Astrocyte of the spinal cord (primary cell): Measurements from ENCODE around the gene MAML3.

Source experiments
- DNase-seq: peaks from one replicate; pipeline ENCODE4 v3.0.0; 2011; ENCODE audit warnings: low read depth, low spot score
- H3K4me3 ChIP-seq: 2 replicates; pipeline ENCODE4 v1.5.1; 2011; ENCODE audit warnings: low read depth, mild to moderate bottlenecking, low read length, moderate library complexity
- in situ Hi-C: cut with HindIII; loops from 2 replicates; pipeline ENCODE4 v1.10.0; 2017; ENCODE audit warnings: low sequenced_read_pairs
- TF ChIP-seq, protein P1 (sequence below): IDR thresholded peaks from 2 replicates; pipeline ENCODE4 v1.5.1; 2012; ENCODE audit warnings: low read depth, mild to moderate bottlenecking, low read length, inconsistent platforms

MAML3 gene

DNA sequence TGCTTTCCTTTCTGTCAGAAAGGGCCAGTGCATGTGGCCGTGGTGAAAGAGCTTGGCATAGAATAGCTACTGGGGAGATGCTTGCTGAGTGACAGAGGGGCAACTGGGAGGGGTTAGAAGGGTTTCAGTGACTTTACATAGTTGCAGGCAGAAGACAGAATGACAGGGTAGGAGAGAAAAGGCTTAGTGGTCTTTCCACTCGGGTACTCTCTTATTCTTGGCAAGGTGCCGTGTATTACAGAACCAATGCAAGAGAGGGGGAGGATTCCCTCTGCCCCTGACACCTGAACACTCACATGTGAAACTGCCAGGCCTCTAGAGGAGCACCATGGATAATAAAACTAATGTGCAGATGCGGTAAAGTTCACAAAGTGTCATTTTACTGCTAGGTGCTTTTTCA lies 260.2 kb downstream of the MAML3 start:
- TF ChIP-seq, protein P1, sequence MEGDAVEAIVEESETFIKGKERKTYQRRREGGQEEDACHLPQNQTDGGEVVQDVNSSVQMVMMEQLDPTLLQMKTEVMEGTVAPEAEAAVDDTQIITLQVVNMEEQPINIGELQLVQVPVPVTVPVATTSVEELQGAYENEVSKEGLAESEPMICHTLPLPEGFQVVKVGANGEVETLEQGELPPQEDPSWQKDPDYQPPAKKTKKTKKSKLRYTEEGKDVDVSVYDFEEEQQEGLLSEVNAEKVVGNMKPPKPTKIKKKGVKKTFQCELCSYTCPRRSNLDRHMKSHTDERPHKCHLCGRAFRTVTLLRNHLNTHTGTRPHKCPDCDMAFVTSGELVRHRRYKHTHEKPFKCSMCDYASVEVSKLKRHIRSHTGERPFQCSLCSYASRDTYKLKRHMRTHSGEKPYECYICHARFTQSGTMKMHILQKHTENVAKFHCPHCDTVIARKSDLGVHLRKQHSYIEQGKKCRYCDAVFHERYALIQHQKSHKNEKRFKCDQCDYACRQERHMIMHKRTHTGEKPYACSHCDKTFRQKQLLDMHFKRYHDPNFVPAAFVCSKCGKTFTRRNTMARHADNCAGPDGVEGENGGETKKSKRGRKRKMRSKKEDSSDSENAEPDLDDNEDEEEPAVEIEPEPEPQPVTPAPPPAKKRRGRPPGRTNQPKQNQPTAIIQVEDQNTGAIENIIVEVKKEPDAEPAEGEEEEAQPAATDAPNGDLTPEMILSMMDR: no peak
- H3K4me3 ChIP-seq: no peak overlapping the region
- in situ Hi-C loops: no loop called here
- no peak for DNase-seq

DNA sequence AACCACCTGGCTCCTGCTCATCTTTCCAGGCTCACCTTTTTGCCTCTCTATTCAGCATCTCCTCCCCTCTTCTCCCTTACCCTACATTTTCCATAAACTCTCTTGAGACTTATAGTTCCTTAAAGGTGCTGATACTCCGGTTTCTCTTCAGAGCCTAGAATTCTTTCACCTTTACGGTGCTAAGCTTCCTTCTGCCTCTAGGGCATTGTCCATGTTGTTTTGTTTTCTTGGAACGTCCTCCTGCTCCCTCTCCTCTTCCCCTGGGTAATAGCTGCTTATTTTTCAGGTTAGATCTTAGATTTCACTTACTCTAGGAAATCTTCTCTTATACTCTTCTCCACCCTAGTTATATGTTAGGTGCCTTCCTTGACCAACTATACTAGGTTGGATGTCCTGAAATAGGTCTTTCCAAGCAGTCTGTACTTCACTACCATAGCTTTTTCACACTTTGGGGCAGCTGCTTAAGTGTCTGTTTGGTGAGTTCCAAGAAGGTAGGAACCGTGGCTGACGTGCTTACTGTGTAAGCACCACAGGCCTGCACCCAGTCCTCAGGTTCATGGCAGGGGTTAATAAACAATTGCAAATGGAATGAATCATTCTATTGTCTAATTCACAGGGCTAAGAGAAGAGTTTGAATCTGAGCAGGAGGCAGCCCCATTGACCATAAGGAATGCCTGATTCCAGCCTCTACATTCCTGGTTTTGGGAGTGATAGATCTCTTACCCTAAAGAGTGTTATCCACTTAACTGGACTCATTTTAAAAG lies 260.8 kb downstream of the MAML3 start:
- DNase-seq: peak; percentile 19
- TF ChIP-seq, protein P1: no peak
- in situ Hi-C loops: no loop called here
- H3K4me3 ChIP-seq: no peak overlapping the region

DNA sequence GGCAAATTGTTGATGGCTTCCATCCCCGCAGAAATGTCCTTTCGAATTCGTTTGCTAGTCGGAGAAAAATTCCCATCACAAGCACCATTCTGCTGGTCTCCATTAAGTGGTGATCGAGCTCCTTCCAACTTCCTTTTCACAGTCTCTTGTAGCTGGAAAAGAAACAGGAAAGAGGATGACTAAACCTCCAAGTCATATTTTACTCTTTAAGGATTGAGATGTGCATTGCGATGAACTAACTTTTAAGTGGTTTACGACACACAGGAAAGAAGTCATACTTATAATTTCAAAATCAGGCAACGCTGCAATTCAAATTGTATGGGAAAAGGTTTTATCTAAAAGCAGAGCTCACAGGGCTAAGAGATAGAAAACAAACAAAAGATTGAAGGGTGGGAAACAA lies 263.2 kb downstream of the MAML3 start:
- in situ Hi-C loops: no loop called here
- peak; percentile 55 for DNase-seq
- TF ChIP-seq, protein P1: no peak
- H3K4me3 ChIP-seq: no peak overlapping the region

DNA sequence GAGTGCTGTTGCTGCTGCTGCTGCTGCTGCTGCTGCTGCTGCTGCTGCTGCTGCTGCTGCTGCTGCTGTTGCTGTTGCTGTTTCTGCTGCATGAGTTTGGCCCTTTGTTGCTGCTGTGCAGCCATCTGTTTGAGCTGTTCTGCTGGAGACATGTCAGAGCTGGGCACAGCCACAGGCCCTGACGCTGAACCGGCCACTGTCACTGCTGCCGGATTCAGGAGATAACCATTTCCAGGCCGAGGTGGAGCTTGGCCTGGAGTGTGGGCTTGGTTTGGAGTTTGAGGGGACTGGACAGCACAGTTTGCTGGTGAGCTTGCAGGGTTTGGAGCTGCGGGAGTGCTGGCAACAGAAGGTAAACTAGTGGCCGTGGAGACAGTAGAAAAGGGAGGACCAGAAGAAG lies 264.1 kb downstream of the MAML3 start:
- no peak for DNase-seq
- in situ Hi-C loops: no loop called here
- H3K4me3 ChIP-seq: no peak overlapping the region
- TF ChIP-seq, protein P1: no peak

DNA sequence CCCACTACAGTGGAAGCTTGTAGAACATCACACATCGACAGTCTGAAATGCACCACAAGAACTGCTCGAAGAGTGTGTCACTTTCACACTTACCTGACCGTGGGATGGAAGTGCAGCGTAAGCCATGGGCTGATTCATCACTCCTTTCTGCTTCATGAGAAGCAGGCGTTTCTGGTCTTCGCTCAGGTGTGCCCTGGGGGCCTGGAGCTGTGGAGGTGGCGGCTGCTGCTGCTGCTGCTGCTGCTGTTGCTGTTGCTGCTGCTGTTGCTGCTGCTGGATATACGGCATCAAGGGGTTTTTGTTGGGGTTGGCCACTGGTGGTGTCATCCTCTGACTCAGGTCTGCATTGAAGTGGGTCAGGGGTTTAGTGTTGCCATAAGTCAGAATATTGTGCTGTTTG lies 264.7 kb downstream of the MAML3 start:
- TF ChIP-seq, protein P1: no peak
- in situ Hi-C loops: no loop called here
- no peak for DNase-seq
- no peak overlapping the region for H3K4me3 ChIP-seq

DNA sequence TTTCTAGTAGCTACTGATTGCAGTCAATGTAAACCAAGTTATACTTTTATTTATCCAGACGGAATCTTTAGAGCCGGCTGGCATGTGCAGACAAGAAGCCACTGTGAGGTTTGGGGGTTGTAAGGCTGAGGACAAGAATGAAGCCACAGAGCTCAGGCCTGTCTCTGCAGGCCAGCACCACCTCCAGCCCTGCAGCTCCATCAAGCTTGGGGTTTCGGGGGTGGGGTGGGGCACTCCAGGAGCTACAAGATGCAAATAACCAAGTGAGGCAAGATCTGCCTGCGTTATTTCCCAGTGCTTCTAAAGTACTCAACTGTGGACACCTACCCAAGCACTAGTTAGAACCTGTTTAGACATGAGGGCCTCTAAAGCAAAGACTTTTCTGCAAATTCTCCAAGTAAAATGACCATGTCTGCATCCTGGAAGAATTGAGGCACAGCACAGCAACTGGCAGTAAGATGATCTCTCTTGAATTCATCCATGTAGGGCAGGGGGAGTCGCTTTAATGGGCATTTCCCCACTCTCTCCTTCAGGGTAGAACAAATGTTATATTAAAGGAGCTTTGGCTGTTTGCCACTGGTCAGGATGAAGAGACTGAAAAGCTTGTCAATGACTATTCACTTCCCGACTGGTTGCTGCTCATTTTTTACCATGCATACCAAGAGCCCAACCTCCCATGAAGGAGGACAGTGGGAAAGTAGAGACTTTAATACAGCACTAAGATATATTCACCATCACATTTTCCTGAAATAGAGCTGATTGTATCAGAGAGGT lies 265.8 kb downstream of the MAML3 start:
- H3K4me3 ChIP-seq: no peak overlapping the region
- TF ChIP-seq, protein P1: no peak
- in situ Hi-C loops: no loop called here
- no peak for DNase-seq
